MG63 (cell line): ENCODE results near the gene KCNJ2. TPM values are rescaled to one million over a fixed set of nuclear protein-coding genes. Genes with fewer than 3 reads are reported as not detected.

Source experiments
- DNase-seq: peaks from one replicate; pipeline ENCODE4 v3.0.0-alpha.2; 2020
- H3K27me3 ChIP-seq: fragments of 250-450 bp; sonication (Bioruptor Pico); 2 replicates; pipeline ENCODE4 v1.5.1; 2020; ENCODE audit warnings: mild to moderate bottlenecking, moderate library complexity
- H3K36me3 ChIP-seq: fragments of 250-450 bp; sonication (Bioruptor Pico); 2 replicates; pipeline ENCODE4 v1.5.1; 2020; ENCODE audit warnings: mild to moderate bottlenecking, moderate library complexity
- H3K4me3 ChIP-seq: fragments of 250-450 bp; sonication (Bioruptor Pico); 2 replicates; pipeline ENCODE4 v1.5.1; 2020; ENCODE audit warnings: mild to moderate bottlenecking, moderate library complexity
- H3K9me3 ChIP-seq: fragments of 250-450 bp; sonication (Bioruptor Pico); 2 replicates; pipeline ENCODE4 v1.5.1; 2020; ENCODE audit warnings: mild to moderate bottlenecking, moderate library complexity
- total RNA-seq: library from RNA; depleted of rRNA; stranded (reverse); fragments of >200 nt; shearing (Covaris generic); gene quantifications from 2 replicates; pipeline ENCODE4 v1.2.3, GENCODE V29; 2014; ENCODE audit warnings: low replicate concordance; rRNA removed

The KCNJ2 gene
- total RNA-seq: 8.1 and 12.8 TPM in 2 replicates

DNA sequence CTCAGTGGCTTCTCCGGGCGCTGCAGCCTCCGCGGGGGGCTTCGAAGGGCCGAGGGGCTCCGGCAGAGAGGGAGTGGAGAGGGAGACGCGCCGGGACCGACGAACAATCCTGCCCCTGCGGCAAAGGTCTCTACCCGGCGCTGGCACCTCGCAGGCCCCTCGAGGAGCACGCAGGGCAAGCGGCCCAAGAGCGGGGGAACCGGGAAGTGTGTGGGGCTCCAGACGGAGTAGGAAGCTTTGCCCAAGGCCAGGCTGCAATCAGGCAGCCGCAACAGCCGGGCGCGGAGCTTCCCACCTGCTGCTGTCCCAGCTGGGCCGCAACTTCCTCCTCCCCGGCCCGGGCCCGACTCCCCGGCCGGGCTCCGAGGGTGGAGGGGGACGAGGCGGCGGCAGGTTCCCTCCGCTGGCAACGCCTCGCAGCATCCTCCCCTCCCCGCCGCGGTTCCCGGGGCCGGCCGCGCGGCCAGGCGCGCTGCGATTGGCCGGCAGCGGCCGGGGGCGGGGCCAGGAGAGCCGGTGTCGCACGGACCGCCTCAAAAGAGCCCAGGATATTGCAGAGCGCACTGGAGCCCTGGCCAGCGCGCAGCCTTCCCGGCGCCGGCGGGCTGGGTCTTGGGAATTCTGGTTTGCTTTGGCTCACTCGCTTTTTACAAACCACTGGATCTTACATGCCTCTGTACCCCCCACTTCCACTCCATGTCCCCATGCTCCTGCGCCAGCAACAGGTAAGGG, at the start of gene KCNJ2:
KCNJ2 (plus strand) TSS at position 556 of the 732 bp plus-strand sequence. CDS start 5,508 bp downstream, outside the sequence.
- no peaks in the 10 kb centered on the region for H3K27me3 ChIP-seq
- peaks cover 8% of the 10 kb centered on the region for H3K36me3 ChIP-seq
- peak within 1 kb of the TSS; percentile 89 for H3K4me3 ChIP-seq
- DNase-seq: peak; percentile 94
- H3K9me3 ChIP-seq: no peaks in the 10 kb centered on the region

DNA sequence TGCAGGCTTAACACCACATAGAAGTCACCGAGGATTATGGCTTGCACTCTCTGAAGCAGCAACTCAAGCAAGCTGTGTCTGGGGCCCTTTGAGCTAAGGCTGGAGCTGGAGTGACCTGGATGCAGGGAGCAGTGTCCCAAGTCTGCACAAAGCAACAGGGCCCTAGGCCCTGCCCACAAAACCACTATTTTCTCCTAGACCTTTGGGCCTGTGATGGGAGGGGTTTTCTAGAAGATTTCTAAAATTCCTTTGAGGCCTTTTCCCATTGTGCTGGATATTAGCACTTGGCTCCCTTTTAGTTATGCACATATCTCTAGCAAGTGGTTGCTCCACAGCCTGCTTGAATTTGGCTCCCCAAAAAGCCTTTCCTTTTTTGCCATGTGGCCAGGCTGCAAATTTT, 49.8 kb upstream of the KCNJ2 start:
- Histone ChIP-seq H3K36me3 (no peaks in the 10 kb centered on the region), H3K4me3 (no peak overlapping the region), H3K9me3 (0 out of 2 replicates have a peak, but pooled peaks cover 2% of the 10 kb centered on the region), H3K27me3 (no peaks in the 10 kb centered on the region)
- DNase-seq: no peak

DNA sequence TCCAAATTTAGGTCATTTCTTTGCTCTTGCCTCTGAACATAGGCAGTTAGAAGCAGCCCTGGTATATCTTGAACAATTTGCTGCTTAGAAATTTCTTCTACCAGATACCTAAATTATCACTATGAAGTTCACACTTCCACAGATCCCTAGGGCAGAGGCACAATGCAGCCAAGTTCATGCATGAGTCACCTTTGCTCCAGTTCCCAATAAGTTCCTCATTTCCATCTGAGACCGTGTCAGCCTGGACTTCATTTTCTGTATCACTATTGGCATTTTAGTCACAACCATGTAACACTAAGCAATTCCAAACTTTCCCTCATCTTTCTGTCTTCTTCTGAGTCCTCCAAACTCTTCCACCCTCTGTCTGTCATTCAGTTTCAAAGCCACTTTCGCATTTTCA, 49.3 kb upstream of the KCNJ2 start:
- Histone ChIP-seq H3K27me3 (no peaks in the 10 kb centered on the region), H3K4me3 (no peak overlapping the region), H3K9me3 (0 out of 2 replicates have a peak, but pooled peaks cover 2% of the 10 kb centered on the region), H3K36me3 (no peaks in the 10 kb centered on the region)
- peak; percentile 42 for DNase-seq

DNA sequence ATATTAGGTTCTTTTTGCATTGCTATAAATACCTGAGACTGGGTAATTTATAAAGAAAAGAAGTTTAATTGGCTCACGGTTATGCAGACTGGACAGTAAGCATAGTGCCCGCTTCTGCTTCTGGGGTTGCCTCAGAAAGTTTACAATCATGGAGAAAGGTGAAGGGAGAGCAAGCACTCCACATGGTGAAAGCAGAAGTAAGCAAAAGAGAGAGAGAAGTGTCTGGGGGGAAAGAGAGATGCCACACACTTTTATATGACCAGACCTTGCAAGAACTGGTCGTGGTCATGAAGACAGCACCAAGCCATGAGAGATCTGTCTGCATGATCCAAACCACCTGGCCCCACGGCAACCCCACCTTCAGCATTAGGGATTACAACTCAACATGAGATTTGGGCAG, 48.9 kb upstream of the KCNJ2 start:
- H3K36me3 ChIP-seq: no peaks in the 10 kb centered on the region
- 0 out of 2 replicates have a peak, but pooled peaks cover 2% of the 10 kb centered on the region for H3K9me3 ChIP-seq
- DNase-seq: no peak
- H3K27me3 ChIP-seq: no peaks in the 10 kb centered on the region
- H3K4me3 ChIP-seq: no peak overlapping the region

DNA sequence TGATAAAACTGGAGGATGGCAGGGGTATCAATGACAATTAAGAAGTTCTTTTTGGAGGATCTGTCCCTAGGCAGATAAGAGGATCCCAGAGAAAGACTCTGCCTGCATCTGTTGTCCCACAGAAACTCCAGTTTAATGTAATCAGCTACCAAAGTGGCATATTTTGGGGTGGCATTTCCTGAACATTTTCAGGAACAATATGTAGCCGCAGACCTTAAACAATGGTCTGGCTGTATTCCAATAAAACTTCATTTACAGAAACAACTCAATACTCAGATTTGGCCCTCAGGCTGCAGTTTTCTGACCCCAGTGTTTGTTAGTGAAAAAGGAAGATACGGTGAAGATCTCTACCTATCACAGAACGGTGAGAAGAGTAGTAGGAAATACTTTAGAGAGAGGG, 48.2 kb upstream of the KCNJ2 start:
- no peak overlapping the region for H3K4me3 ChIP-seq
- no peak for DNase-seq

DNA sequence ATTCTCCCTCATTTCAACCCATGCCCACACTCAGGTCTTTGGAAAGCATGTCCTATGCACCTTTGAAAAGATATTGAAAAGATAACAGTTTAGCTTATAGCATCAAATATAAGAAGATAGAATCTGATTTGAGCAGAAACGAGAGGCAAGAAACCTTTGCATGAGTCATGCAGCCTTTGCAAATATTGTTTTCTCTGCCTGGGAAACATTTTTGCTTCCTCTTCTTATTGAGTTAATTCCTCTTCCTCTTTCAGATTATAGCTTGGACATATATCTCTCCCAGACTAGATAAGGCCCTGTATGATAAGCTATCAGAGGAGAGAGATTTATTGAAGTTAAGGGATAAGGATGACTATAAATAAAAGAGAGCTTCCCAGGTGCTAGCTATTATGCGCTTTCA, 46.1 kb upstream of the KCNJ2 start:
- H3K36me3 ChIP-seq: no peaks in the 10 kb centered on the region
- no peak for DNase-seq
- peaks cover 2% of the 10 kb centered on the region; the same call in 1 of the 2 replicates for H3K9me3 ChIP-seq
- no peaks in the 10 kb centered on the region for H3K27me3 ChIP-seq
- H3K4me3 ChIP-seq: no peak overlapping the region

More for the DNA sequence above, 48.2 kb upstream of the KCNJ2 start:
- no peaks in the 10 kb centered on the region for H3K36me3 ChIP-seq
- H3K27me3 ChIP-seq: no peaks in the 10 kb centered on the region
- 0 out of 2 replicates have a peak, but pooled peaks cover 2% of the 10 kb centered on the region for H3K9me3 ChIP-seq

DNA sequence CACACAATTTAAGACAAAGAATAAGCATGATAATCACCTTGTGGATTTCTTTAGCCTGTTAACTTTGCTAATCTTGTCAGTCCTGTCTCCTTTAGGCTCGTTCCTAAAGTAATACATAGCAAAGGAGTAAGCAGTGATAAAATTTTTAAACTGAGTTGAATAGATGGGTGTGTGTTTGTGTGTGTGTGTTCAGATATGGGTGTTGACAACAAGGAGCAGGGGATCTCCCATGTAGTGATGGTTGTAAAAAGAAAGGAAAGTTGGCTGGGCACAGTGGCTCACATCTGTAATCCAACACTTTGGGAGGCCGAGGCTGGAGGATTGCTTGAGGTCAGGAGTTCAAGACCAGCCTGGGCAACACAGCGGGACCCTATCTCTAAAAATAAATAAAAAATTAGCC, 44.6 kb upstream of the KCNJ2 start:
- H3K27me3 ChIP-seq: no peaks in the 10 kb centered on the region
- DNase-seq: no peak
- no peak overlapping the region for H3K4me3 ChIP-seq
- no peaks in the 10 kb centered on the region for H3K36me3 ChIP-seq
- no peaks in the 10 kb centered on the region; the same call in 1 of the 2 replicates for H3K9me3 ChIP-seq

DNA sequence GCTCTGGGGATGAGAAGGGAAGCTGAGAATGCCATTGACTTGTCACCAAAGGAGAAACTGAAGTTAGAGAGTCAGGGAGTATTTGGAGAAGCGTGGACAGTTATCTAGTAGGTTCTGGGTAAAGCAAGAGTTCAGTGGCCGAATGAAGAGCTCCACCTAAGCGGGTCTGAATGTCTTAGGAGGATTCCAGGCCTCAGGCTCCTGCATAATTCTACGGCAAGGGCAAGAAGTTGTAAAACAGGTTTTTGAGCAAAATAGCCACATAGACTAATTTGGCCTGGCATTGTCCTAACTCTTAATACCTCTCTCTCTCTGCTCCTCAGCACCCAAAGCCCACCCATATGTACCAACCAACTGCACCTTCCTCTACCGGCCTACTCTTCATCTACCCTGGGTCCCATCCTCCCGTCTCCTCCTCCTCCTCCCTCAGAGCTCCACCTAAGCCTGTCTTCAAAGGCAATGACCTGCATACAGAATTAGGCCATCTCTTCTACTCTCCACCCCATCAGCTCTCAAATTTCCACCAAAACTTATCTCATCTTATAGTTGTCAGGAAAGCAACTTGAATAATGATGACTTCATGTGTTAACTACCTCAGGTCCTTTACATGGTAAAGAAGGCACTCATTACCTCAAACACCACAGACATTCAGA, 42.0 kb upstream of the KCNJ2 start:
- Histone ChIP-seq H3K36me3 (no peaks in the 10 kb centered on the region), H3K9me3 (no peaks in the 10 kb centered on the region; the same call in 1 of the 2 replicates), H3K4me3 (no peak overlapping the region), H3K27me3 (no peaks in the 10 kb centered on the region)
- no peak for DNase-seq

DNA sequence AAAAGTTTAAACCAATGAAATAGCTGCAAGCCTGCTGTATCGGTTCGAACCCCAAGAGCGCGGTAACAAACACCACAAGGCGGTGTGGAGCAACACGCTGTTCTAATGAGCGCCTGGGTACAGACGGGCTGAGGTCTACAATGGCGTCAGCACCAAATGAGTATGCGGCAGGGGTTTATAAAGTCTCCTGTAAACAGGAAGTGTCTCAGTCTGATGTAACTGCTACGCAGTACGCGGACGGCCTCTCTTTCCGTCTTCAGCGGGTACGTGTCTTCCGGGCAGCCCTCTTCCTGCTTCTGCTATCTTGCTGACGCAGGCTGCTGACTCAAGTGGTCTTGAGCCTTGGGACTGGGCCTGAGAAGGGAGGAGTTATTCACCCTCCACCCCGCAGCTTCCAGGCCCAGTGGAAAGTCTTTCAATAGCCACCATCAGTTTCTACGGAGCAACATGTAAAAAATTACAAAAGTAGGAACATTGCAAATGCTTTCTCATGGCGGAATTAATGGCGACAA, 40.5 kb upstream of the KCNJ2 start:
- Histone ChIP-seq H3K36me3 (no peaks in the 10 kb centered on the region), H3K4me3 (no peak overlapping the region), H3K27me3 (no peaks in the 10 kb centered on the region), H3K9me3 (no peaks in the 10 kb centered on the region; the same call in 1 of the 2 replicates)
- no peak for DNase-seq

DNA sequence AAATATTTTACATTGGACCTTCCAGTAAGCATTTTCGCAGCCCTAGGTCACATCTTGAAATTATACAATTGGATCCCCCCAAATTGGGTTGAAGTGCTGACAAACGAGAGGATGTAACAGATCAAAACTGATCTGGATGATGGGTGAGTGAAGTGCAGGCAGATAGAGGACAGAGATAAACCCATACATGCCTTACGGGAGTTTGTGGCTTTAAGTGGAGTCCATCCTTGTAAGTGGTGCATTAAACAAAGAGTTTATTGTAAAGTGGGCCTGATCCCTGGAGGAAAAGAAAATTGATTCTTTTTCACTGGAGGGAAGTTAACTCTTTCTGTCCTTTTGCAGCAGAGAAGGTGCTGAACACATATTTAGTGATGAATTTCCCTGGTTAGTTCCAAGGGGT, 39.0 kb upstream of the KCNJ2 start:
- no peaks in the 10 kb centered on the region for H3K36me3 ChIP-seq
- H3K9me3 ChIP-seq: no peaks in the 10 kb centered on the region; the same call in 1 of the 2 replicates
- no peak for DNase-seq
- no peak overlapping the region for H3K4me3 ChIP-seq
- H3K27me3 ChIP-seq: no peaks in the 10 kb centered on the region

DNA sequence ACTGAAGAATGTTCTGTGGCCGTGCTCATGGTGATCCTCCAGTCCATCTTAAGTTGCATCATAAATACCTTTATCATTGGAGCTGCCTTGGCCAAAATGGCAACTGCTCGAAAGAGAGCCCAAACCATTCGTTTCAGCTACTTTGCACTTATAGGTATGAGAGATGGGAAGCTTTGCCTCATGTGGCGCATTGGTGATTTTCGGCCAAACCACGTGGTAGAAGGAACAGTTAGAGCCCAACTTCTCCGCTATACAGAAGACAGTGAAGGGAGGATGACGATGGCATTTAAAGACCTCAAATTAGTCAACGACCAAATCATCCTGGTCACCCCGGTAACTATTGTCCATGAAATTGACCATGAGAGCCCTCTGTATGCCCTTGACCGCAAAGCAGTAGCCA, 36.8 kb upstream of the KCNJ2 start:
- Histone ChIP-seq H3K36me3 (no peaks in the 10 kb centered on the region), H3K9me3 (no peaks in the 10 kb centered on the region; the same call in 1 of the 2 replicates), H3K4me3 (no peak overlapping the region), H3K27me3 (no peaks in the 10 kb centered on the region)
- no peak for DNase-seq

DNA sequence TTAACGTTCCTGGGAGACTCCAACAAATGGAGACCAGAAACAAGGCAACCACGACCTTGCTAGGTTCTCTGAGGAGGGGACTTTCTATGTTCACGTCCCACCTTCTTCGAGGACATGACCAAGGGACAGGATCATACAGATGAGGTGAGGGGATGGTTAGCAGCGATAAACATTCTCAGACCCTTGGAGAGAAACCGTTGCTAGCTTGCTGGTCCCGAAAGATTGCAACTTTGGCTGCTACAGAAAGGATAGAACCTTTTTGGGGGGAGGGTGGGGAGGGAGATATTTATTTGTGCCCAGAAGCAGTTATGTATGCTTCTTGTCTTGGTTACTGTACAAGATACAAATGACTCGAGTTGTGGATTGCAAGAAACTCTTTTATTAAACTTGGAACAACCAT, 35.3 kb upstream of the KCNJ2 start:
- Histone ChIP-seq H3K9me3 (no peaks in the 10 kb centered on the region), H3K4me3 (no peak overlapping the region), H3K36me3 (no peaks in the 10 kb centered on the region), H3K27me3 (no peaks in the 10 kb centered on the region)
- DNase-seq: no peak

DNA sequence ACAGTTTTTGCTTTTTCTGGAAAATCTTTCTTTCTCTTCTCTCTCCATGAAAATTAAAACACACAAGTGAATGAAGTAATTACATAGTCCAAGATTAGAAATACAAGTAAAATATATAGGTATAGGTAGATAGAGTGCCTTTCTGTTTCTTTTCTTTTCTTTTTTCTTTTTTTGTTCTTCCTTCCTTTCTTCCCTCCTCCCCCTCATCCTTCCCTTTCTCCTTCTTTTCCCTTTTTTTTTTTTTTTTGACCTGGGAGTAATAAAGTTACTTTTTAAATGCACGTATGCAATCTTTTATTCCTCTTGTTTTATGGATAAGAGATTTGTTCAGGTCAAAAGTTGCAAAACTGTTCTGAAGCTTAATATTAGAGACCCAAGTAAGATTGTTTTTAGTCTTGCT, 34.6 kb upstream of the KCNJ2 start:
- H3K36me3 ChIP-seq: no peaks in the 10 kb centered on the region
- no peaks in the 10 kb centered on the region for H3K9me3 ChIP-seq
- no peaks in the 10 kb centered on the region for H3K27me3 ChIP-seq
- no peak overlapping the region for H3K4me3 ChIP-seq
- no peak for DNase-seq

DNA sequence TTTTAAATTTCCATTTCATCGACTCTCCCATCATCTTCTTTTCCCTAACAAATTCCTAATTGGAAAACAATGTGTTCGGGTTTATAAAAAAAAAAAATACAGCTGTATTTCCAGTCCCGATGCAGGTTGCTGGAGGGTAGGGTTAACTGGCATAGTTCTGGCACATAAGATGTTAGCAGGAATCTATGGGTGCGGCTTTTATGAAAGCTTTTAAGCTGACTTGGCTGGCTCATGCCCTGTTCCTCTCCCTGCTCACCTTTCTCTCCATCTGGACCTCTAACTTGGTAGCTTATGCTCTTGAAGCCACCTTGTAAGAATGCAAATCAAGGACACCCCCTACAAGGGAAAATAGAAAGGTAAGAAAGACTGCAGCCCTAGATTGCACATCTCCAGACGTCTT, 33.2 kb upstream of the KCNJ2 start:
- Histone ChIP-seq H3K27me3 (no peaks in the 10 kb centered on the region), H3K4me3 (no peak overlapping the region), H3K9me3 (no peaks in the 10 kb centered on the region), H3K36me3 (no peaks in the 10 kb centered on the region)
- no peak for DNase-seq

DNA sequence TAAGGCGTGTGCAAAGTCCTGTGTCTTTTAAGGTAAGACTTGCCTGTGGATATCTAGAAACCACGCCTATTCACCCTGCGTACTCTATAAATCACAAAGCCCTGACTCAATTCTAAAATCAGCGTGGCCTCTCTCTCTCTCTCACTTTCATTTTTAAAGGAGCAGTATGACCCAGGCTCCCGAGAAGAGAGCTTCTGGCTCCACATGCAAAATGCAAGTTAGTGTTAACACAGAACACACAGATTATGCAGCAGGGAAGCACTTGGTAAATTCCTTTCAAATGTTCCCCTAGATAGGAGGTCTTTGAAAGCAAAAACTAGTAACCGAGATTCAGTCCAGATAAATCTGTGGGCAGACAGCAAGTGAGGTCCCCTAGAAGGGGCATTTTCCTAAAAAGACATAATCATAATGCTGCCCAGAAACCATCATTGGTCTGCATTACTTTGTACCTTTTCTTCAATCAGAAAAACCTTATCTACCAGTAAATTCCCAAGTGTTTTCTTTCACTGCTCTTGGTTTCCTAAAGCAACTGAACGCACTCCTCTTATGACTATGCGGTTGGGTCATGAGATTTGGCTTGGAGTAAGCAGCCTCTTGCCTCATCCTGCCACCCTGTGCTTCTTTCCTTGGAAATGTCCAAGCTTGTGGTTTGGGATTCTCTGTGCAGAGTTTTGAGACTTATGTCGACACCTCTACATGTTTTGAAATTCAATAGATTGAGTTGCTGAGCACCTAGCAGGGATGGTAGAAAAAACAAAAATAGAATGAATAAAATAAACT, 31.7 kb upstream of the KCNJ2 start:
- Histone ChIP-seq H3K36me3 (no peaks in the 10 kb centered on the region), H3K4me3 (peak overlapping the region; percentile 39), H3K9me3 (no peaks in the 10 kb centered on the region), H3K27me3 (no peaks in the 10 kb centered on the region)
- peak; percentile 78 for DNase-seq

DNA sequence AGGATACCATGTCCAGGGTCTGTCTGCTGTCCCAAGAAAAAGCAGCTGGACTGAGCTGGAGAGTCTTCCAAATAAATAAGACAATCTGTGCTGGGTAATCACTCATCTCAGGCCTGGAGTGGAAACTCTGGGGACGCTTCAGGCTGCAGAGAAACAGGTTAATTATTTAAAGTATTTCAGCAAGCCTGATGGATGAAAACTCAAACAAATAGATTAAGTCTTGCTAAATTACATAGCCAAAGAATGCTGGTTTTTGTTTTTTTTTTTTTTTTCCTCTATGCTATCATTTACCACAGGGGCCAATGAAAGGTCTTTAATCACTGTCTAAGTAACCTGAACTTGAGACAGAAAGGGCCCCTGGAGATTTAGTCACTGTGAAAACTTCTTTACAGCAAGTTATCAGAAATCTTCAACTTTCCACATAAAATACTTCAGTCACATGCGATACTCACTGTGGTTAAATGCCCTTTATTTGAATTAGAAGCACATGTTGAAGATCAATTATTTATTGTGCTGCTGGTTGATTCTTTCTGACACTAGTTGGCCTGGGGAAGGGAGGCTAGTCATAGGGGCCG, 31.0 kb upstream of the KCNJ2 start:
- H3K36me3 ChIP-seq: no peaks in the 10 kb centered on the region
- no peaks in the 10 kb centered on the region for H3K9me3 ChIP-seq
- no peak overlapping the region for H3K4me3 ChIP-seq
- no peak for DNase-seq
- no peaks in the 10 kb centered on the region for H3K27me3 ChIP-seq
